ENCODE results near the gene MAP2K5. TPM values are rescaled to one million over a fixed set of nuclear protein-coding genes. Genes with fewer than 3 reads are reported as not detected.

MAP2K5 gene
- total RNA-seq, 3 donors from 2014 or later: 26.4 to 36.4 (median 30.3) TPM

- peaks cover 14% of the 10 kb centered on the region for H3K4me1 ChIP-seq (ENCODE audit: low read depth)
- no peaks in the 10 kb centered on the region for H3K9me3 ChIP-seq
- H3K4me3 ChIP-seq: no peak overlapping the region
- ATAC-seq: peak; percentile 97
- TF ChIP-seq CTCF (IDR thresholded peaks at IDR 0.05): no peak
- intact Hi-C loops (cut with DNase I, micrococcal nuclease): no loop called here
- no peaks in the 10 kb centered on the region for H3K36me3 ChIP-seq (ENCODE audit: low read depth)
- peak in 1 of 3 donors; percentile 27 for DNase-seq
Measured at GRCh38 chr15:67761343-67761742, 218.8 kb downstream of the MAP2K5 start.

GRCh38 chr15:67762610-67763368 is 220.3 kb downstream of the MAP2K5 start:
- ATAC-seq (no peak), DNase-seq (no peak)
- intact Hi-C loops (cut with DNase I, micrococcal nuclease): no loop called here
- H3K36me3 ChIP-seq (ENCODE audit: low read depth): no peaks in the 10 kb centered on the region
- TF ChIP-seq CTCF (IDR thresholded peaks at IDR 0.05): no peak
- no peaks in the 10 kb centered on the region for H3K9me3 ChIP-seq
- H3K4me1 ChIP-seq (ENCODE audit: low read depth): peaks cover 14% of the 10 kb centered on the region
- no peak overlapping the region for H3K4me3 ChIP-seq

- peaks cover 12% of the 10 kb centered on the region for H3K4me1 ChIP-seq (ENCODE audit: low read depth)
- H3K9me3 ChIP-seq: no peaks in the 10 kb centered on the region
- H3K36me3 ChIP-seq (ENCODE audit: low read depth): no peaks in the 10 kb centered on the region
- intact Hi-C loops (cut with DNase I, micrococcal nuclease): no loop called here
- DNase-seq (no peak), ATAC-seq (no peak)
- no peak for TF ChIP-seq CTCF (IDR thresholded peaks at IDR 0.05)
- no peak overlapping the region for H3K4me3 ChIP-seq
Measured at GRCh38 chr15:67765701-67766100, 223.2 kb downstream of the MAP2K5 start.

- DNase-seq (no peak), ATAC-seq (no peak)
- no peak for TF ChIP-seq CTCF (IDR thresholded peaks at IDR 0.05)
- intact Hi-C loops (cut with DNase I, micrococcal nuclease): no loop called here
- Histone ChIP-seq H3K9me3 (no peaks in the 10 kb centered on the region), H3K36me3 (ENCODE audit: low read depth) (no peaks in the 10 kb centered on the region), H3K4me3 (no peak overlapping the region), H3K4me1 (ENCODE audit: low read depth) (peaks cover 5% of the 10 kb centered on the region)
Measured at GRCh38 chr15:67766968-67767367, 224.5 kb downstream of the MAP2K5 start.

GRCh38 chr15:67768313-67768977 is 225.9 kb downstream of the MAP2K5 start:
- TF ChIP-seq CTCF (IDR thresholded peaks at IDR 0.05): no peak
- no peak overlapping the region for H3K4me3 ChIP-seq
- no peaks in the 10 kb centered on the region for H3K36me3 ChIP-seq (ENCODE audit: low read depth)
- no peaks in the 10 kb centered on the region for H3K9me3 ChIP-seq
- peak; percentile 67 for ATAC-seq
- no peak for DNase-seq
- H3K4me1 ChIP-seq (ENCODE audit: low read depth): no peaks in the 10 kb centered on the region
- intact Hi-C loops (cut with DNase I, micrococcal nuclease): no loop called here
